Activated CD8-positive, alpha-beta memory T cell treated with anti-CD3 and anti-CD28 coated beads for 1 hour (primary cell): Measurements from ENCODE around the gene XPNPEP1.

Experiments used
- DNase-seq, 2 donors: peaks; one replicate each; pipeline ENCODE4 v3.0.0-alpha.2; 2020; ENCODE audit warnings: low read depth in 1 of 2; ENCODE audit errors: extremely low read depth in 1 of 2

The XPNPEP1 gene

DNA sequence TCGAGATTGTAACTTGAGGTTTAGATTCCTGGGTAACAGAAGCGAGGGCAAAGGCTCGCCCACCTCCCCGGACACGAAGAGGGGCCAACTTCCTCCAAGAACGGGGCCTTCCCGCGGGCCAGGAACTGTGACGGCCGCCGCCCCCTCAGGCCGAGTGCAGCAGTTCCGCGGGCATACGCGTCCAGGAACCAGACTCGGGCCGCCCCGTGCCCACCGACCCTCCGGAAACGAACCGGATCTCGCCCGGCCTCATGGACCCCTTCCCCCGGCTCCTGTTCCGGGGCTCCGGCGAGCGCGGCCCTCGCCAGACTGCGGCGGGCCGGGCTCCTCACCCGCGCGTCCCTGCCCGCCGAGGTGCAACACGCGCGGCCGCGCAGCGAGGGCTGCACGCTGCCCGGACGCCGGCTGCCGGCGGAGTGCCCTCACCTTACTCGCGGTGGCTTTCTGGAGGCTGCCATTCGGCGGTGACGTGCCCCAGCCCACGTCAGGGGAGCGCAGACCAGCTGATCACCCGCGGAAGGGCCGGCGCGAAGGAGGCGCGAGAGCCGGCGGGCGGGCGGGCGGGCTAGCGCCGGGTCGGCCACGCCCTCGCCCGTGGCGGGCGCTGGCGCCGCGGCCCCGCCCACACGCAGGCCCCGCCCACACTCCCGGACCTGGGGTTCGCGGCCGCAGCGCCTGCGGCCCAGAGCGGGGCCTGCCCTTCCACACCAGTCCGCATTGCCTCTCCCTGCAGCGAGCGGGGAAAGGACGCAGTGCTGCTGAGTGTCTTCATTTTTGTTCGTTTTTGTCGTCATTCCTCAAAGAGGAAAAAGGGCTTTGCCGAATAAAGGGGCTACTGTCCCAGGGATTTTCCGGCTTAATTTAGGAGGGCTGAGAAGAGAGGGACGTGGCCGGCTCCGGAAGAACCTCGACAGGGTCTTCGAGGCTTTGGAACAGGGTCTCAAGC lies at the start of gene XPNPEP1:
Gene XPNPEP1, minus strand, starts transcription at position 536 of the 946 bp plus-strand sequence. Its CDS starts 78 bp downstream, at position 458.
- DNase-seq = peak; percentile 34 to 66

DNA sequence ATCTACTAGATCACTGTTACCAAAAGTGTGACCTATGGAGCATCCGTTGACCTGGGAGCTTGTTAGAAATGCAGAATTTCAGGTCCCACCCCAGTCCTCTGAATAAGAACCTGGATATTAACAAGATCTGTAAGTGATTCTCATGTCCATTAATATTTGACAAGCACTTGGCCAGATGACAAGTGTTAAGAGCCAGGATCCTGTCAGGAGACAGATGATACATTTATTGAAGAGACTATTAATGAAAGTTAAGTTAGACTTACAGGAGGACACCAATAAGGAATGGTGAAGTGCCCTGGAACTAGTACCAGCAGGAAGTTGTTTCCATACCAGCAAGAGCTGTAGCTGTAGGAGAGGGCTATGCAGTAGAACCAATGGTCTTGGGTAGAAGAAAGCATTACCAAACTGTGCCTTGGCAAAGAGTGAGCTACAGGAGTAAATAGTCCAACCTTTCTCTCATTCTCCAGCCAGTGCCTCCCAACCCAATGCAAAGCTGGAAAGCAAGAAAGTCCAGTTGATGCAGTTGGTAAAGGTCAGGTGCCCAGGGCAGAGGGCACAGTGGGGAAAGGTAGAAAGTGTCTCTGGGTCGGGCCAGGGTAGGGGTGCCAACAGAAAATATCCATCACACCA lies 49.2 kb upstream of the XPNPEP1 start:
- no peak for DNase-seq

DNA sequence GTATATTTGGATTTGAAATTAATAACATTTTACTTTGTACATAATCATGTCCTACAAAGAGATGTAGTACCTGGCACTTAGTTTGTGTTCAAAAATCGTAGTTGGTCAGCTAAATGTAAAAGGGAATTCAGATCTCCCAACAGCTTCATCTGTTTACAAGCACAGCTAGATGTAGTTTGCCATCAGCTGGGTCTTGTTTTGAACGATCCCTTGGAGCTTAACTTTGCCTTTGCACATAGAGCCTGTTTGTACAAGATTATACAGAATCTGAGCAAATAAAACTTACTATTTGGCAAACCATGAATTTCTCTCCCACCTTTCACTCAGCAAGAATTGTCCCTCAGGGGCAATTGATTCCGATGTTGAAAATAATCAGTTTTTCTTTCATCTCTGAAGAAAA lies 48.3 kb upstream of the XPNPEP1 start:
- DNase-seq = no peak

DNA sequence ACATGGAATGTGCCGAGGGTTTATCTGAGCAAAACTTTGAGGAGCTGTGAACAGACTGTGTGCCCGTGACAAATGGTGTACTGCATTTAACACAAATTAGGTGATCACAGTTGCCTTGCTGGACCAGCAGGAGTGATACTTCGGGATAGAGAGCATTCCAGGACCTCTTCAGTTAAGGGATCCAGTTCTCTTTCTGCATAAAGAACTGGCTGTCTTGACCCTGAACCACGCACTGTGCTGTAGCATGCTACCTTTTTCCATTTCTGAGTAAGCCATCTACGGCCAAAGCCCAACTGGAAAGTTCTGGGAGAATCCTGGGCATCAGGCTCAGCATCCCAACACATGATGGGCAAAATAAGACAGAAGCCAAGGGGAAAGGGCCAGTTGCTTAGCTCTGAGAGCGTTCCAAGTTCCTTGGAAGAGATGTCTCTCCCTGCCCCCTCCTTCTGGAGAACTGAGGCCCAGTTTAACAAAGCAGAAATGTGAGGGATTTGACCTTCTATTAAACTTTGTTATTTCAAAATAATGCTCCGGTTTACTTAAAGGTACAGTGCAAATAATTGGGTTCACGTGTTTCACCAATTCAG lies 46.5 kb upstream of the XPNPEP1 start:
- no peak for DNase-seq

DNA sequence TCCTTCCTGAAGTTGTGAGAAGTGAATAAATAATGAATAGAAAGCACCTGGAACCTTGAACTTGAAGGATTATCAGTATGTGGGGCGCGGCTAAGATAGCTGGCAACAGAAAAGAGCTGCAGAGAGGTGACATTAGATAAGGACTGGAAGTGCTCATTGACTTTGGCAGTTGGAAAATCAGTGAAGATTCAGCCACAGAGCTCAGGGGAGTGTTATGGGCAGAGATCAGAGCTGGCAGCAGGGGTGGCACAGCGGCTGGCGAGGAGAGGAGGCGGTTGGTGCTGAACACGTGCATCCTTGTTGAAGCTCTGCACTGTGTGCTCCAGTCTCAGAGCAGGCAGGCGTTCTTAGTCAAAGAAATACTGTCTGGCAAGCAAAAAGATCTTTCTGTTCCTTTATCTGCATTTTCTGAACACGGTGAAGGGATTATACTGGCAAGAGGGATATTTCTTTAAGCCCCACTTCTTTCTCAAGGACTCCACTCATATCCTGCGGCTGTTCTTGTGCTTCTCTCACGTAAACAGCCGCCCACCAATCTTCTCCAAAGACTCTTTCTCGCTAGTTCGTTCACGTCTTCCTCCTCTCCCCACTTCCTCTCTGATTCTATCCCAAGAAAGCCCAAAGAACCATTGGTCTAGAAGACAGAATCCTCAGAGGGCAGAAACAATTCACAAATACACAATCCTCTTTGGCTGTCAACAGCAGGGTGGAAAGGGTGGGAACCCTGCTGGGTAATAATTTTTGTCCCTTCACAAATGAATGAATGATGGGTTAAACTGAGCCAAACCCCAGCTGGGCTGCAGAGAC lies 45.8 kb upstream of the XPNPEP1 start:
- no peak for DNase-seq

DNA sequence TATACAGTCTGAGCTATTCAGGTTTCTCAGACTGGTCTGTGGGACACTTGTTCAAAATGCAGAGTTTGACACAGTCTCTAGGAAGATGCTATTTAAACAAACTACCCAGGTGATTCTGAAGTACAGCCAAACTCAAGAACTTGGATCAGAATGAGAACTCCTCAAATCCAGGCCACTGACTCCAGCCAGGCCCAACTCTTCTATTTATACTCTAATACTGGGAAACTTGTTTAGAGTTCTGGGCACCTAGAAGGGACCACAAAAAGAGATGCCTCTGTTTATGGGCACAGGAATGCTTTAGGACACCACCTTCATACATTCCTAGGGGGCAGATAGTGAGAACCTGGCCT lies 44.4 kb upstream of the XPNPEP1 start:
- DNase-seq = no peak

DNA sequence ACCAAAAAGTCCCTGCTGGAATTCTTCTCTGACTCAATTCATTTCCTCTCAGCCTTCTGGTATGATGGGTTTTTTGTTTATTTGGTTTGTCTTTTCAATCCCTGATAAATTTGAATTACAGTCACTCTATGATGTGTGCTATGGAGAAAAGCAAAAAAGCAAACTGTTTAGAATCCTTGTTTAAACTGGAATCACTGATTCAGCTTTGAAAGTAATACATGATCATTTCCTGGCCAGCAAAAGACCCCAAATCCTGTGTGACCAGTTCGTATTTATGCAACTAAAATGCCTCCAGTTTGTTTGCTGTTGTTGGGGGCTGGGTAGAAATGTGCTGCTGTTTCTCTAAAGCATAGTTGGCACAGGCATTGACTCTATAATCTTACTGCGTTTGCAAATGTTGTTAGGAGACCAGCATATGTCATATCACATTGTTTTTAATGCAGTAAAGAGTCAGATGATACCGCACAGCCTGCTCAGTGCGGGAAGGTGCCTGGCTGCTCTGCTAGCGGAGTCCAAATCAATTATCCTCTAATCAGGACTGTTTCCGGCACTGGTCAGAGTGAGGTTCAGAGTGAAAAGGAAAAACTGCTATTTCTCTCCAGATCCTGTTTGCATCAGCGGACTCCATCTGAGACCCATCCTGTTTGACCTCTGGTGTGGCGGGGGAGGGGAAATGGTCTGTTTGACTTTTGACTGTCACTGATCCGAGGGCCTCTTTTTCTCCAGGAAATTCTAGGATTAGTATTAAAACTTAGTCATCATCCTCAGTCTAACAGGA lies 43.8 kb upstream of the XPNPEP1 start:
- no peak for DNase-seq

DNA sequence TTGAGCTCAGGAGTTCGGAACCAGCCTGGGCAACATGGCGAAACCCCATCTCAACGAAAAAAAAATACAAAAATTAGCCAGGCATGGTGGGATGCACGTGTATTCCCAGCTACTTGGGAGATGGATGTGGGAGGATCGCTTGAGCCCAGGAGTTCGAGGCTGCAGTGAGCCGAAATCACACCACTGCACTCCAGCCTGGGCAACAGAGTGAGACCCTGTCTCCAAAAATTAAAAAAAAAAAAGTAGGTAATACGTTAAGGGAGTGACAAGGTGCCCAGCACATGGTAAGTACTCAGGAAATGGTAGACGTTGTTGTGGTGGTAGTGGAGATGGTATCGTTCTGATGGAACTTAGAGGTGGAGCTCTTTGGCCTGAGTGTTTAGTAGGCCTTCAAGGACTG lies 41.0 kb upstream of the XPNPEP1 start:
- DNase-seq = no peak

DNA sequence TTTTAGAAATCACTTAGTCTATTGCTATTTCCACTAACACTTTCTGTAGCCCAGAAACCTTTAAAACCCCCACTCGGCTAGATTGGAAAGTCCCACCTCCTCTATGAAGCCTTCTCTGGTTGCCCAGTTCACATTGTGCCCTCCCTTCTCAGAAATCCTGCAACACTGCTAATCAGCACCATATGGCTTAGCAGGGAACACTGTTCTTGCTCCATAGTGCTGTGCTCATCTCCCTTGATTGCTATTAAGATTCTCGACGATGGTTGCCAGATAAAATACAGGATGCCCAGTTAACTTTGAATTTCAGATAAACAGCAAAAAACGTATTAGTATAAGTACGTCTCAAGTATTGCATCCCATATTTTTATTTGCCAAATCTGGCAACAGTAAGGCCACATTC lies 40.1 kb upstream of the XPNPEP1 start:
- DNase-seq = no peak

DNA sequence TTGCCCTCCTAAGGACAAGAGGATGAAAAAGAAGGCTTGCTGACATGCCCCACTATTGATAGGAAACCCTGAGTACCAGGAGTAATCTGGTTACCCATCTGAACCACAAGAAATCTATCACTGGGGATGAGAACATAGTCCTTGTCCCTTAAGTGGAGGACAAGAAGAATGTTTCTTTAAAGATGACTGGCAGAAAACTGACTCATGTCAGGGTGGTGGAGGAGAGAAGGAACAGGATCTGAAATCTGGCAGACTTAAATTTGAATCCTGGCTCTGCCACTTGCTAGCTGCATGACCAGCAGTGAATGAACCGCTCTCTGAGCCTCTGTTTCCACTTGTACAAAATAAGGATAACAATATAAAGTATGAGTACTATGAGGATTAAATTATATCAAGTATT lies 38.9 kb upstream of the XPNPEP1 start:
- no peak for DNase-seq

DNA sequence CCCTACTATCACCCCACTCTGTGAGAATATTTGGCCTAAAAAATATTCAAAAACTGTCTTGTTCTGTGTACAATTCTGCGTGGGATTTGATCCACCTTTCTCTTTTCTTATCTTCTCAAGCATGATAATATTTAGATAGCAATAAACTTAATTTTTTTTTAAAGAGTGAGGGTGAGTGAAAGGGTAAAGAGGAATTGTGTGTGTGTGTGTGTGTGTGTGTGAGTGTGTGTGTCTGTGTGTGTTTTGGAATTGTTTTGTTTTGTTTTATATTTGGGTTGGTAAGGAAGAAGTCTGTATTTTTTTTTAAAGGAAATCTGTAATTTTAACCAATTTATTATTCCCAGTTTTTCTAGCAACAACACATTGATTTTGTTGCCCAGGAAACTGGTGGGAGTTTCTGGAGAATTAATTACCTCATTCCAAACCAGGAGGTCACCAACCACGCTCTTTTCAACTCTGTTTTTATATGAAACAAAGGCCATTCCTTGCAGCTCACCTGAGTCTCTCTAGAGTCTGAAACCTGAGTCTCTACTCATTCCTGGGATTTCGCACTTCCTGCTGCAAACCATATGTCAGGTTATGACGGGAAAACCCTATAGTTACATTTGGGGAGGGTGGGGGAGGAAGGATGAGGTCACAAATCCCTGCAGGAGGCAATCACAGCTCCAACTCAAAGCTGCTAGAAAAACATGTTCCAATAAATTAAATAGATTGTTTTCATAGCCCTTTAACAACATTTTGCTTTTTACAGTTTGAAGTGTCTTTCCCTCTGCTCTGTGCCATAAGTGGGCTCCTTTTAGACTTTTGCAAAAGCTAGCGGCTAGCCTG lies 38.1 kb upstream of the XPNPEP1 start:
- DNase-seq = no peak

DNA sequence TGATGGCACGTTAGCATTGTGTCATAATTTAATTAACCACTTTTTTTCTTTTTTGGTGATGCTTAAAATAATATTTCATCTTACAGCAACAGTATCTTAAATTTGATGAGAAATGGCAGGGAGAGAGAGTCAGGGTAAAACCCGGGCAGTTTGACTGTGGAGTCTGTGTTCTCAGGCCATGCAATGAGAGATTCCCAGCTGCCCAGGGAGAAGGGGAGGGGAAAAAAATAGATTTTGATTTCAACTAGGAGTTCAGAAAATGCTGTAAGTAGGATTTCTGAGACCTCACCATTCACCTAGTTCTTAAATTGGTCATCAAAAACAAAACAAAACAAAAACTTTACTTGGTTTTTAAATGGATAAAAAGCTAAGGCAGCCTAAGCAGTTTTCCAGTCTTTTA lies 37.4 kb upstream of the XPNPEP1 start:
- no peak for DNase-seq

DNA sequence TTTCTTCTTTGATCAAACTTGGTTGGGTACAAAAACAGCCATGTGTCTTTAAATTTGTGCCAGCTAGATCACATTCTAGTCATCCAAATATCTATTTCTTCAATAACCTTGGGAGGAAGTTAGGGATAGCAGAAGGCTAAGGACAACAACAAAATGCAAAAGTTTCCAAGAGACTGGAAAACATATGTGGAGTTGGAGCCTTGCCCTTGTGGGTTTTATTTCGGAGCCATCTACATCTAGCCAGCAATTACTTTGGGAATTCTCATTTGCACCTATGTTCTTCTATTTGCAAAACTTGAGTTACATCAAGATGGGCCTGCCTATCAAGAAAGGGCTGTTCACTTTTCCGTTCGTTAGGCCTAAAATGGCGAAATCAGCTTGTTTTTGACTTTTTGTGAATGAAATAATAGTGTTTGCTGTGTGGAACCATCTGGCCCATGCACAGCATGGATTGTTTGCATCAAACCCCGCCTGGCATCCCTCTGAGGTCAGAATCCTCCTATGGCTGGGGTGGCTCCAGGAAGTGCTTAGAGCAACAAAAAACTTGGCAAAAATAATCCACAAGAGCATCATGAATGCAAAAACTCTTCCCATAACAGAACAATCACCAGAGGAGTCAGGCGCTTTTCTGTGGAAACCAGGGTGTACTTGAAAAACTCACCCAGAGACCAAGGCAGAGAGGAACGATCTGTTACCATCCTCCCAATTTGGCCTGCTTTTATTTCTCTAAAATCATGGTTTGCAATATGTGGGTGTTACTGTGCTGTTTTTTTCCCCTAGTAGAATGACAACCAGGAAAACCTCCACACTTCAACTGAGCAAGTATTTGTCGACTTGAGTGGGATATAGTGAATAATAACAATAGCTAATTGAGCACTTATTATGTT lies 36.2 kb upstream of the XPNPEP1 start:
- no peak for DNase-seq

DNA sequence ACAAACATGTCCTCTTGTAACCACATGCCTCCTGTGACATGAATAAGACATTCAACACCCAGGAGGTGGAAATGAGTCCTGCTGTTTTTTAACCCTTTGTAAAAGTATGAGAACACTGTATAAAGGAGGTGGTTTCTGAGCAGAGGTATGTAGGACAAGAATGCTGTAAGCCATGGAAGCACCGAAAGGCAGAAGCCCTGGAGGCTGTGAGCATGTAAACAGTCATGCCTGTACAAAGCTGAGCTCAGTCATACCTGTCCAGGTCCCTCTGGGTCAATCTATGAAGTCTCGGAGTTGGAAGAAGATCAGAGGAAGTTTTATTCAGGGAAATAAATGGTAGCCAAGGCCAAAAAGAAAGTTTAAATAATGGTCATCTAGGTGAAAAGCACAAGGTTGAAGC lies 34.7 kb upstream of the XPNPEP1 start:
- DNase-seq = no peak

DNA sequence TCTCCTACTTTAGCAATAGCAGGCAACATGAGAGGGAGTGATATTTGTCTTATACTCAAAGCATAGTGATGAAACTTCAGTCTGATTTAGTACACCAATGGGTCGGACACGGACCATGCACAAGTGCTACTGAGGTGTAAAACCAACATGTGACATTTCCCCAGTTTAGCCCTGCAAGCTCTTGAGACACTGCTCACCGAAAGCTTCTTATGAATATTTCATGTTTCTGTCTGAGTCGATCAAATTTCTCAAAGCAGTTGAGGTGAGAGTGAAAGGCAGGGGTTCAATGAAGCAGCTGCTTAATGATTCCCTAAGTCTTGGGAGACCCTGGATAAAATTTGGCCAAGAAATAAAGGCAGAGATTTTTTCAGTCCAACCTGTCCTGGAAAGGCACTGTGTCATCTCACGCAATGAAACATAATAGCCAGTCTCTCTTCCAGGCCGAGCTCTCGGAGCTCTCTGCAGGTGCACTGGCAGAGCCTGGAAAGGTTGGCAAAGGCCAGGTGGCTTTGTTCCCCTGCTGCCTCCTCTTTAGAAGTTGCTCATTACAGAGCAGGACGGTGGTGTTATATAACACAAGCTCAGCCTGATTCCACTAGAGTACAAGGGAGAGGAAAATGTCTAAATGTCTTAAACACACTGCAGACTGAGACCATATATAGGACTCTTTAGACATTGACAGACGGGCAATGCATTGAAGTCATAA lies 33.9 kb upstream of the XPNPEP1 start:
- no peak for DNase-seq

DNA sequence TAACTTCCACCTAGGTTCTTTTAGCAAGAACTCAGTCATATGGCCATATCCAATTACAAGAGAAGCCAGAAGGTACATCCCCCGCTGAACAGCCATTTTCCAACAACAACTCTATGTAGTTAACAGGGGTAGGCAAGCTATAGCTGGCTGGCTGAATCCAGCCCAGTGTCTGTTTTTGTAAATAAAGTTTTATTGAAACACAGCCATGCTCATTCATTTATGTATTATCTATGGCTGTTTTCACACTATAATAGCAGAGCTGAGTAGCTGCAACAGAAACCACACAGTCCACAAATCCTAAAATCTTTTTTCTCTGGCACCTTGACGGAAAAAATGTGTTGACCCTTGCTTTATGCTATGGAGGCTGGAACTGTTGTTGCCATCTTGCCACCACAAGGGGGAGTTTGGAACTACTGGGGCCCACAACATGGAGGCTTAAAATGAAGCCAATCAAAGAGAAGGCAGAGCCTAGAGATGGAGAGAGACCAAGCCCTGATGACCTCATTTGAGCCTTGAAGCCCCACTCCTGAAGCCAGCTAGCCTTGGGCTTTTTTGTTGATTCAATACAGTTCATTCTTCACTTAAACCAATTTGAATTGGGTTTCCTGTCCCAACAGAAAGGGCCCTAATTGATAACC lies 33.3 kb upstream of the XPNPEP1 start:
- no peak for DNase-seq

DNA sequence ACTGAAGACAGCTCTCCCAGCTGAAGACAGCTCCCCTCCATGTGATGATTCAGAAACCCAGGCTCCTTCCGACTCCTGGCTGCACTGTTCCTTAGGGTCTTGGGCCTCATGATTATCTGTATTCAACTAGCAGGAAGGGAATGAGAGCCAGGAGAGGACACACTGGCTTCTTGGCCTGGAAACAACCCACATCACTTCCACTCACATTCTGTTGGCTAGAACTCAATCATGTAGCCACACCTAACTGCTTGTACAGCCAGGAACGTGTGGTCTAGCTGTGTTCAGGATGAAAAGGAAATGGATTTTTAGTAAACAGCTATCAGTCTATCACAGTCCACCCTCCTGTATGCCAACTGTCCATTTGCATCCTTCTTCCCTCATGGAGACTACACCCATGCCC lies 30.5 kb upstream of the XPNPEP1 start:
- DNase-seq = no peak
